Stimulated activated CD4-positive, alpha-beta T cell treated with anti-CD3 and anti-CD28 coated beads, Interleukin-1b, Interleukin-23, amount 100 ng/mL, for 4 hours (primary cell): ENCODE data around the gene LRP1-AS.

Source experiments
- DNase-seq, 2 donors: peaks; one replicate each; pipeline ENCODE4 v3.0.0-alpha.2; 2020; ENCODE audit warnings: low read depth in 2 of 2

LRP1-AS gene

DNA sequence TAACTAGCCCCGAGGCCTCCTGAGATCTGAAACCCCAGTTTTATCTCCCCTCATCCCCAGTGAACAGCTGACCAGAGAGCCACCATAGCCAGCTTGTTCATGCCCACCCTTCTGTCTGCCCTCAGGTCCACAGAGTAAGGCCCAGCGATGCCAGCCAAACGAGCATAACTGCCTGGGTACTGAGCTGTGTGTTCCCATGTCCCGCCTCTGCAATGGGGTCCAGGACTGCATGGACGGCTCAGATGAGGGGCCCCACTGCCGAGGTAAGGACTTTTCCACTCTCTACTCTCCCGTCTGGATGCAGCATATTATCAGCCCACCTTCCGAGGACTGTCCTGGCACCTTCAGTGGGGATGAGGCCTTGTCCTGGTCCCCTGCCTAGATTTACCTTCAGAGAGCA, 6.2 kb downstream of the LRP1-AS start:
- no peak for DNase-seq

GRCh38 chr12:57139796-57140649, 7.4 kb downstream of the LRP1-AS start:
- no peak for DNase-seq

GRCh38 chr12:57138526-57139272, 8.7 kb downstream of the LRP1-AS start:
- DNase-seq = no peak

GRCh38 chr12:57135527-57136326, 11.7 kb downstream of the LRP1-AS start:
- no peak for DNase-seq

DNA sequence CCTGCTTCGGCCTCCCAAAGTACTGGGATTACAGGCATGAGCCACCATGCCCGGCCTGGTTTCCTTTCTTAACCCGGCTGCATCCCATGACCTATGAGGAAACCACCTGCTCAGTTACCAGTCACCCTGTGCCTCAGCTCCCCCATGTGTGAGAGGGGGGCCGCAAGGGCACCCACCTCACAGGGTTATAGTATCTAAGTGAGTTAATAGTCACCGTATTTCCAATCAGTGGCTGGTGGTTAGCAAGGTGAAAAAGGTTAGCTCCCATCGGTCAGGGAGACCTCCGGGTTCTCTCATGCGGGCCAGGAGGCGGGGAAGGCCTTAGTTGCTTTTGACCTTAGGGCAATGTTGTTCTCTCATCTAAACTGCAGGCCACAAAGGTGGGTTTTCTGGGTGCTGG, 12.5 kb downstream of the LRP1-AS start:
- no peak for DNase-seq

GRCh38 chr12:57133916-57134315, 13.5 kb downstream of the LRP1-AS start:
- DNase-seq = no peak

GRCh38 chr12:57133013-57133569, 14.3 kb downstream of the LRP1-AS start:
- DNase-seq = no peak

- DNase-seq = no peak
Observed at GRCh38 chr12:57131896-57132744, 15.3 kb downstream of the LRP1-AS start.

- DNase-seq = no peak
Observed at GRCh38 chr12:57130941-57131340, 16.5 kb downstream of the LRP1-AS start.

GRCh38 chr12:57129889-57130288, 17.5 kb downstream of the LRP1-AS start:
- no peak for DNase-seq

GRCh38 chr12:57129321-57129842, 18.0 kb downstream of the LRP1-AS start:
- no peak for DNase-seq

GRCh38 chr12:57128519-57129247, 18.7 kb downstream of the LRP1-AS start:
- DNase-seq = no peak

DNA sequence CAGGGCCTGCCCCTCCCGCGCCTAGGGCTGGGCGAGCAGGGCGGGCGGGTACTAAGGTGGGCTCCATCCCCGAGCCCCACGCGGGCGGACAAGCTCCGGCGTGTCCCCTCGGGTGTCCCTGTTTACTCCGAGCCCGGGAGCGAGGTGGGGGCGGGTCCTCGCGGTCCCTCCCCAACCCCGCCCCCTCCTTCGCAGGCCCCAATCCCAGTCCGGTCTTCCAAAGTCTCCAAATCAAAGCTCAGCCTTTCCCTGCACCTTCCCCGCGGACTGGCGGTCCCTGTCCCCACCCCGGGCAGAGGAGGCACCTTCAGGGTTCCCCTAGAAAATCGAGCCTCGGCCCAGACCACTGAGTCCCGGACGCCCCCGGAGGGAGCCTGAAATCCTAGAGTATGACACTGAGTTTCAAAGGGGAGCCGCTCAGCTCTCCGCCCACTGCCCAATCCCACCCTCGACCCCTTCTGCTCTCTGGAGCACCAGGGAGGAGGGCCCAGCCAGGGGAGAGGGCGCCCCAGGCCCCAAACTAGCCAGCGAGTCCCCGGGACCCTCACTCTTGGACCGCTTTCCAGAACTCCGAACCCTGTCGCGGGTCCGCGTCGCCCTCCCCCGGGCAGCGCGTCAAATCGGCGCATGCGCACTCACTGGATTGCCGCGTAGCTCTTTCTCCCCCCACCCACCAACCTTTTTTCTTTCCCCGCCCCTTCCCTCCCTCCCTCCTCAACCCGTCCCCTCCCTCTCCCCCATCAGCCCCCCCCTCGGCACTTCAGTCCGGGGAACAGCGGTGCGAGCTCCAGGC, 19.5 kb downstream of the LRP1-AS start, which contains the start of gene LRP1:
Gene LRP1 (plus strand): TSS at position 758 of the 793 bp plus-strand sequence. CDS start 482 bp downstream, outside the sequence.
- DNase-seq = peak; percentile 70 to 79

- peak; percentile 27 to 57 for DNase-seq
Observed at GRCh38 chr12:57127101-57127725, 20.2 kb downstream of the LRP1-AS start.

- no peak for DNase-seq
Observed at GRCh38 chr12:57126561-57126960, 20.9 kb downstream of the LRP1-AS start.

GRCh38 chr12:57126061-57126460, 21.4 kb downstream of the LRP1-AS start:
- no peak for DNase-seq

DNA sequence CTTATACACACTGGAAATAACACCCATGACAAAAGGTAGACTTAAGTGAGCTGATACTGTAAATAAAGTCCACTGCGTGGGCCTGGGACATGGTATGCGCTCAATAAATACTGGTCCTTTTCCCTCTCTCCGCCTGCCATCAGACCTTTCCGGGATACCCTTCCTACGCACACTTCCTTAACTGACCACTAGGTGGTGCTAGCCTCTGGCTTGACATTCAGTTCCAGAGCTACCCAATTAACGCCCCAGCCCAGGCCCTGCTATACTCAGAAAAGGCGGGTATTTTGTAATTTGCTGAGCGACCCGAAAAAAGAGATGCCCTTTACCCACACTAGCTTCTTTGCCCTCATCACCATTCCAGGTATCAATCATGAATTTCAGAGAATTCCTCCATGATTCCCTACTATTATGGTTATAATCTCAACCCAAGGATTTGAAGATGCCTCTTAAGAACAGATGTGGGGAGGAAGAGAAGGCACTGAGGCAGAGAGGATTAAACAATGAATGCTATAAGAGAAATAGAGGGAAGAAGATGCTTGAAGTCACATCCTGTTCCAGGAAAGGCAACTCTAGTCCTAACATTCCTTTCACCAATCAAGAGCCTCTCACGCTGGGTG, 23.1 kb downstream of the LRP1-AS start:
- peak; percentile 46 to 77 for DNase-seq

GRCh38 chr12:57123813-57124212, 23.6 kb downstream of the LRP1-AS start:
- DNase-seq = no peak
